ENCODE data around the gene GALNT15.

GALNT15 gene

DNA sequence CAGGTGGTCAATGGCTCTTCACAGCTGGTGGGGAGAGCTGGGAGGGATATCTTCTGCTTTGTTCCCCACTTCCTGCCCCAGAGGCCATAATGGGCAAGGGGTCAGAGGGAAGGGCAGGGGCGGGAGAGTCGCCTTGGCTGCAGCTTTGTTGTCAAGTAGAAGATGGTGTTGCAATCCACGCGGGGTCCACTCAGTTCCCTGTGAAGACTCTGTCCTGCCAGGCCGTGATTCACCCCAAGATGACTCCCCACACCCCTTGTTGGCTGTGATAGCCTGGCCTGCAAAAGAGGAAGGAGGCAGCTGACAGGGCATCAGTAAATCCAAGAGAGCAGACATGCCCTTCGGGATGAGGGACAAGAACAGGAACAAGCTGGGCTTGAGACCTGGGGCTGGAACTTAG is 6.9 kb downstream of the GALNT15 start:
- TF ChIP-seq, protein P1, sequence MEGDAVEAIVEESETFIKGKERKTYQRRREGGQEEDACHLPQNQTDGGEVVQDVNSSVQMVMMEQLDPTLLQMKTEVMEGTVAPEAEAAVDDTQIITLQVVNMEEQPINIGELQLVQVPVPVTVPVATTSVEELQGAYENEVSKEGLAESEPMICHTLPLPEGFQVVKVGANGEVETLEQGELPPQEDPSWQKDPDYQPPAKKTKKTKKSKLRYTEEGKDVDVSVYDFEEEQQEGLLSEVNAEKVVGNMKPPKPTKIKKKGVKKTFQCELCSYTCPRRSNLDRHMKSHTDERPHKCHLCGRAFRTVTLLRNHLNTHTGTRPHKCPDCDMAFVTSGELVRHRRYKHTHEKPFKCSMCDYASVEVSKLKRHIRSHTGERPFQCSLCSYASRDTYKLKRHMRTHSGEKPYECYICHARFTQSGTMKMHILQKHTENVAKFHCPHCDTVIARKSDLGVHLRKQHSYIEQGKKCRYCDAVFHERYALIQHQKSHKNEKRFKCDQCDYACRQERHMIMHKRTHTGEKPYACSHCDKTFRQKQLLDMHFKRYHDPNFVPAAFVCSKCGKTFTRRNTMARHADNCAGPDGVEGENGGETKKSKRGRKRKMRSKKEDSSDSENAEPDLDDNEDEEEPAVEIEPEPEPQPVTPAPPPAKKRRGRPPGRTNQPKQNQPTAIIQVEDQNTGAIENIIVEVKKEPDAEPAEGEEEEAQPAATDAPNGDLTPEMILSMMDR (IDR thresholded peaks at IDR 0.05; ENCODE audit: low read length), result no peak
- no peak for TF ChIP-seq EZH2 (IDR thresholded peaks at IDR 0.05; ENCODE audit: borderline replicate concordance, low read length)
- Histone ChIP-seq H3K27ac (ENCODE audit: low read depth, low read length, poor library complexity, severe bottlenecking) (no peak overlapping the region), H3K9me2 (ENCODE audit: low read depth, low read length) (no peaks in the 10 kb centered on the region), H3K4me3 (ENCODE audit: low read depth, low read length, poor library complexity, severe bottlenecking) (no peak overlapping the region), H3F3A (ENCODE audit: insufficient read depth, low read length) (no peaks in the 10 kb centered on the region), H3K79me2 (ENCODE audit: insufficient read depth, low read length) (no peaks in the 10 kb centered on the region), H4K20me1 (ENCODE audit: insufficient read depth, low read length) (no peaks in the 10 kb centered on the region), H3K36me3 (ENCODE audit: insufficient read depth, low read length) (no peaks in the 10 kb centered on the region), H3K4me2 (ENCODE audit: low read length) (no peak overlapping the region), H2AFZ (ENCODE audit: low read length) (no peak overlapping the region), H3K4me1 (ENCODE audit: insufficient read depth, low read length, severe bottlenecking) (no peaks in the 10 kb centered on the region), H3K9me3 (ENCODE audit: low read length) (no peaks in the 10 kb centered on the region), H3K9ac (ENCODE audit: low read length) (no peak overlapping the region), H3K27me3 (ENCODE audit: insufficient read depth, low read length) (no peaks in the 10 kb centered on the region)

DNA sequence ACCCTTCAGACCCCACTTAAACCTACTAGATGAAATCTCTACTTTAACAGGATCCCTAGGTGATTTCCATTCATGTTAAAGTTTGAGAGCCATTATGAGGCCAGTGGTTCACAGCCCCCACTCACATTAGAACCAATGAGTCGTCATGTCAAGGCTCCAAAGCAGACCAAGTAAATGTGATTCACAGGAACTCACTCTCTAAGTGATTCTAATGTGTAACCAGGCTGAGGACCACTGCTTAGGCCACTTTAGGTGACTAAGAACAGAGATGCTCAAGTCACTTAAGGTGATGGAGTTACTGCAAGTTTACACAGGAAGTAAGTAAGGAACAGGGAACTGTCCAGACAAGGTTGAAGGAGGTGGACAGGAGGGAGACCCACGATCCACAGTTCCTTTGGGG is 7.7 kb downstream of the GALNT15 start:
- Histone ChIP-seq H3K9ac (ENCODE audit: low read length) (no peak overlapping the region), H3F3A (ENCODE audit: insufficient read depth, low read length) (no peaks in the 10 kb centered on the region), H3K79me2 (ENCODE audit: insufficient read depth, low read length) (no peaks in the 10 kb centered on the region), H3K36me3 (ENCODE audit: insufficient read depth, low read length) (no peaks in the 10 kb centered on the region), H3K9me3 (ENCODE audit: low read length) (no peaks in the 10 kb centered on the region), H3K27ac (ENCODE audit: low read depth, low read length, poor library complexity, severe bottlenecking) (no peak overlapping the region), H3K9me2 (ENCODE audit: low read depth, low read length) (no peaks in the 10 kb centered on the region), H3K4me3 (ENCODE audit: low read depth, low read length, poor library complexity, severe bottlenecking) (no peak overlapping the region), H3K4me1 (ENCODE audit: insufficient read depth, low read length, severe bottlenecking) (no peaks in the 10 kb centered on the region), H3K4me2 (ENCODE audit: low read length) (no peak overlapping the region), H4K20me1 (ENCODE audit: insufficient read depth, low read length) (no peaks in the 10 kb centered on the region), H2AFZ (ENCODE audit: low read length) (no peak overlapping the region), H3K27me3 (ENCODE audit: insufficient read depth, low read length) (no peaks in the 10 kb centered on the region)
- TF ChIP-seq, protein P1 (IDR thresholded peaks at IDR 0.05; ENCODE audit: low read length), result no peak
- TF ChIP-seq EZH2 (IDR thresholded peaks at IDR 0.05; ENCODE audit: borderline replicate concordance, low read length), result no peak

DNA sequence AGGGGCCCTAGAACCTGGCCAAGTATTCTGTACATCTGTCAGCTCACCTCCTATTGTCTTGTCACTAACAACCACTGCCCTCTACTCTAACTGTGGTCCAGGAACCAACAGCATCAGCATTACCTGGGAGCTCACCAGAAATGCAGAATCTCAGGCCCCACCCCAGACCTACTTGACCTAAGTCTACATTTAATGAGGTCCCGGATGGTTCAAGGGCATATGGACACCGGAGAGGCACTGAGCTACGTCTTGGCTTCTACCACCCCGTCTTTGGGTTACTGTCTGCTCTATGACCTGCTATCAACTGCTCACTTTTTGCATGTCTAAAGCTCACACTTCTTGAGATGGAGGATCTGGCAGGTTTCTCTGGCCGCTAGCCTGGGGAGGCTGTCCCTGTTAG is 8.1 kb downstream of the GALNT15 start:
- no peak overlapping the region for H3K4me3 ChIP-seq (ENCODE audit: low read depth, low read length, poor library complexity, severe bottlenecking)
- H3K4me2 ChIP-seq (ENCODE audit: low read length), result no peak overlapping the region
- no peaks in the 10 kb centered on the region for H3K9me2 ChIP-seq (ENCODE audit: low read depth, low read length)
- H3K9me3 ChIP-seq (ENCODE audit: low read length), result no peaks in the 10 kb centered on the region
- no peaks in the 10 kb centered on the region for H3K79me2 ChIP-seq (ENCODE audit: insufficient read depth, low read length)
- no peaks in the 10 kb centered on the region for H4K20me1 ChIP-seq (ENCODE audit: insufficient read depth, low read length)
- H3K36me3 ChIP-seq (ENCODE audit: insufficient read depth, low read length), result no peaks in the 10 kb centered on the region
- H2AFZ ChIP-seq (ENCODE audit: low read length), result no peak overlapping the region
- H3K27me3 ChIP-seq (ENCODE audit: insufficient read depth, low read length), result no peaks in the 10 kb centered on the region
- TF ChIP-seq EZH2 (IDR thresholded peaks at IDR 0.05; ENCODE audit: borderline replicate concordance, low read length), result no peak
- TF ChIP-seq, protein P1 (IDR thresholded peaks at IDR 0.05; ENCODE audit: low read length), result no peak
- H3F3A ChIP-seq (ENCODE audit: insufficient read depth, low read length), result no peaks in the 10 kb centered on the region
- no peaks in the 10 kb centered on the region for H3K4me1 ChIP-seq (ENCODE audit: insufficient read depth, low read length, severe bottlenecking)
- no peak overlapping the region for H3K27ac ChIP-seq (ENCODE audit: low read depth, low read length, poor library complexity, severe bottlenecking)
- no peak overlapping the region for H3K9ac ChIP-seq (ENCODE audit: low read length)
